Measurements from ENCODE around the gene KIAA0319L.
A peak's percentile ranks its signal among the peaks of the same experiment; 100 is the strongest.
"Not testable (repeated sequence)": the region's sequence is repeated elsewhere in the genome, so short reads cannot be mapped to it uniquely, and the experiment has no call there.

KIAA0319L gene

DNA sequence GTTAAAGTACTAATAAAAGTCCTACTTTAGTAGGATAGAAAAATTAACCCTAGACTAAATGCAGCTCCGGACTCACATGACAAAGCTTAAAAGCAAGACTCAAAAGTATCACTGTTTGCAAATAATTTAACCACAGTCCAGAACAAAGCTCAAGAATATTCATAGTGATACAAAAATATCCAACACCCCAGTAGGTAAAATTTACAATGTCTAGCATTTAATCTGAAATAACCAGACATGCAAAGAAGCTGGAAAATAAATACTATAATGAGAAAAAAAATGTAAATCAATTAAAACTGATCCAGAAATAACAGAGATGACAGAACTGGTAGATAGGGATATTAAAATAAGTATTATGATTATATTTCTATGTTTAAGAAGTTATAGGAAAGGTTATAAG lies 67.0 kb downstream of the KIAA0319L start:
- no peak for DNase-seq (ENCODE audit: low read depth in 2 of 2)

DNA sequence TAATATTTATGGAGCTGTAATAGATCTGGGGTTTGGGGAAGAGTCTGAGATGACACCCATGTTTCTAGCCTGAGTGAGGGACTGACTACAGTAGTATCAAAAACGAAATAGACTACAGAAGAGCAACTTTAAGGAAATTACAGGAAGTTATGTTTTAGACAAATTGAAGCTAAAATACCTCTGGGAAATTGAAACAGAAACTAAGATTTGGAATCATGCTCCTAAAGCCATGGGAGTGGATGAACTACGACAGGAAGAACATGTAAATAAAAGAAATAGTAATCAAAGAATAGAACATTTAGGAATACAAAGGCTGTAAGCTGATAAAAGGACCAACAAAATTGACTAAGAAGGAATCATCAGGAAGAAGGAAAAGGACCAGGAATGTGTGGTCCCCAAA lies 68.9 kb downstream of the KIAA0319L start:
- DNase-seq (ENCODE audit: low read depth in 2 of 2), result no peak

DNA sequence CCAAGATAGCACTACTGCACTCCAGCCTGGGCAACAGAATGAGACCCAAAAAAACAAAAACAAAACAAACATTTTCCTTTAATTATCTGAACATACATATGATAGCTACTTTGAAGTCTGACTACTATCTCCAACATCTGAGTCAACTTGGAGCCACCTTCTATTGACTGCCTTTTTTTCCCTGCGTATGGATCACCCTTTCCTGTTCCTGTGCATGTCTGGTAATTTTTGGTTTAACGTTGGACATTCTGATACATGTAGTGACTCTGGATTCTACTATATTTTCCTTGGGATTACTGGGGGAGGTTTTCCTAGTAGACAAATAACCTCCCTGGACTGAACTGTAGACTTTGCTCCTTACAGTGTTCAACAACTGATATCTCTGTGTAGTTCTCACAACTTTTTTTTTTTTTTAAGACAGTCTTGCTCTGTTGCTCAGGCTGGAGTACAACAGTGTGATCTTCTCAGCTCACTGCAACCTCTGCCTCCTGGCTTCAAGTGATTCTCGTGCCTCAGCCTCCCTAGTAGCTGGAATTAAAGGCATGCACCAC lies 70.3 kb downstream of the KIAA0319L start:
- no peak for DNase-seq (ENCODE audit: low read depth in 2 of 2)

GRCh38 chr1:35481229-35481628 lies 76.0 kb downstream of the KIAA0319L start:
- DNase-seq (ENCODE audit: low read depth in 2 of 2), result no peak

GRCh38 chr1:35477870-35478269 lies 79.3 kb downstream of the KIAA0319L start:
- no peak for DNase-seq (ENCODE audit: low read depth in 2 of 2)

DNA sequence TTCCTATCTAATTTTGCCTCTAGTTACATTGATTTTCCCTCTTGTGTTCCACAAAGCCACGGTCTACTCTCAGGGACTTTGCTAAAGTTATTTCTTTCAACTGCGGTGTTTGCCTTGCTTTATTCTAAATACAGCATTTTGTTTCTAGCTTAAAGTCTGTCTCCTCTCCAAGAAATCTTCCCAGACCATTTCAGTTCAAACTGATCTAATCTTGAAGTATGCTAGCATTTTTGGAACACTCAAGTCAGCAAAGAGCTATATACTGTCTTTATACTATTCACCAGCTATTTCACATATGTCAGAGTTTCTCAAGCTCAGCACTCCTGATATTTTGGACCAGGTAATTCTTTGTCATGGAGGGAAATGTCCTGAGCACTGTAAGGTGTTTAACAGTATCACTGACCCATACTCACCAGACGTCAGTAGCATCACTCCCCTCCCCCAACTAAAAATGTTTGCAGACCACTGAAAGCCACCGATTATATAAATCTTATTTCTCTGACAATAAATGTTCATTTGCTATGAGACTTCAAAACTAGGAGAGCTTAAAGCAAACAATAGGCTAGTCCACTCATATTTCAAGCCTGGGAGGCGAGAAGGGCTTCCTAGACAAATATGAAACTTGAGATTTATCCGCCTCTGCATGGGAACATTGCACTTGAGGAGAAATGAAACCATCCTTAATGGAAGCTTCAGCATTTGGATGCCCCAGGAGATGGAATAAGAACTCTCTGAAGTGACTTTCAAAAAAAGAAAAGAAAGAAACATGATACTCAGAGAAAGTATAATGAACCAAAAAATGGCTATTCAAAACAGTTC lies 81.1 kb downstream of the KIAA0319L start:
- DNase-seq (ENCODE audit: low read depth in 2 of 2), result no peak

- DNase-seq (ENCODE audit: low read depth in 2 of 2), result no peak
Observed at GRCh38 chr1:35475356-35475755, 81.8 kb downstream of the KIAA0319L start.

DNA sequence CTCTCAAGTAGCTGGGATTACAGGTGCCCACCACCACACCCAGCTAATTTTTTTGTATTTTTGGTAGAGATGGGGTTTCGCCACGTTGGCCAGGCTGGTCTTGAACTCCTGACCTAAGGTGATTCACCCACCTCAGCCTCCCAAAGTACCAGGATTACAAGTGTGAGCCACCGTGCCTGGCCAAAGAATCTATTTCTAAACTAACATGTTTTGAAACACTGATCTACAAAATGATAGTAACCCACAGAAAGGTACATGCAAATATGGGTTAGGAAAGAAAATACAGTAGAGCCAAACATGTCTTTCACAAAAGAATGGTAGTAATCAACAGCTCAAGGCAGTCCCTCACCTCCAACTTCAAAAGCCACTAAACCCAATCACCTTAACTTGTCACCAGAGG lies 84.0 kb downstream of the KIAA0319L start:
- DNase-seq (ENCODE audit: low read depth in 2 of 2), result not testable (repeated sequence)

DNA sequence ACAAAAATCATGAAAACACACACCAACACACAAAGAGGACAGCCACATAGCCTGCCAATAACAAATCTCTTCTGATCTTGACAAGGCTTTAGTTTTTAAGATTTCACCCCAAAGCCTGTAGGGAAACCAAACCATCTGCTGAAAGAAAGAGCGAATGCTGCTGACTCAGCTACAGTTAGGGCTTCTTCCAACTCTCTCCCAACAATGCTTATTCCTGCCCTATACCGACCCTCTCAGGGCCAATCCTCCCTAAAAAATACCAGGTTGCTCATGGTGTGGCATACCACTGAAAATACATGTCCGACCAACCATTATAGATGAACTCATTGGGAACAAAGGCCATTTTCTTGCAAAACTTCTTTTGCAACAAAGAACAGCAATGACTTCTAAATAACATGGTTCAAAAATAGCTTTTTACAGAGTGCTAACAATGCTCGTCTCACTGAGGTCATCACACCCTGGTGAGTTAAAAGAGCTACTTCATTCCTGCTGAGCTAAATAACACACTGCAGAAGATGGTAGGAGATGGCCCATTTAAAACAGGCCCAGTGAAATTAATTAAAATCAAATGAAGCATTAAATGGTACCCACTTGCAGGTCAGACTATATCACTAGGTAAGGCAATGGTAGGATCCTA lies 86.1 kb downstream of the KIAA0319L start:
- no peak for DNase-seq (ENCODE audit: low read depth in 2 of 2)

DNA sequence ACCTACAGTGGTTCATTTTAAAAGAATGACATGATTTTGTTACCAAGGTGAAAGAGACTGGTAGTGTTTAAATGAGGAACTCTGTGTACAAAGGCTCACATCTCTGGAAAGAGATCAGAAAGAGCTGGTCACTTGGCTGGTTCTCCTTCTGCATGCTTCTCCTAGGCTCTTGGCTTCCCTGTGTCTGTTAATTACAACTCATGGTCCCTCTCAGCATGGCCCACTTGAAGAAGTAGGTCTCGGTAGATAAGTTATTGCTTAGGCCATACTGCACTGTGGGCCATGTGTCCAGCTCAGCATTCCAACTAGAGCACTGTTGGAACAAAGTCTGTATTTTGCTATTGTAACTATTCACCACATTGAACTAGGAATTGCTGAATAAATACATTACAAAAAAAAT lies 91.1 kb downstream of the KIAA0319L start:
- no peak for DNase-seq (ENCODE audit: low read depth in 2 of 2)

DNA sequence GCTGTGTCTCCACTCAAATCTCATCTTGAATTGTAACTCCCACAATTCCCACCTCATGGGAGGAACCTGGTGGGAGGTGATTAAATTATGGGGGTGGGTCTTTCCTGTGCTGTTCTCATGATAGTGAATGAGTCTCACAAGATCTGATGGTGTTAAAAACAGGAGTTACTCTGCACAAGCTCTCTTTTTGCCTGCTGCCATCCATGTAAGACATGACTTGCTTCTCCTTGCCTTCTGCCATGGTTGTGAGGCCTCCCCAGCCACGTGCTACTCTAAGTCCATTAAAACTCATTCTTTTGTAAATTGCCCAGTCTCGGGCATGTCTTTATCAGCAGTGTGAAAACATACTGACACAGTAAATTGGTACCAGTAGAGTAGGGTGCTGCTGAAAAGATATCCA lies 93.5 kb downstream of the KIAA0319L start:
- not testable (repeated sequence) for DNase-seq (ENCODE audit: low read depth in 2 of 2)

DNA sequence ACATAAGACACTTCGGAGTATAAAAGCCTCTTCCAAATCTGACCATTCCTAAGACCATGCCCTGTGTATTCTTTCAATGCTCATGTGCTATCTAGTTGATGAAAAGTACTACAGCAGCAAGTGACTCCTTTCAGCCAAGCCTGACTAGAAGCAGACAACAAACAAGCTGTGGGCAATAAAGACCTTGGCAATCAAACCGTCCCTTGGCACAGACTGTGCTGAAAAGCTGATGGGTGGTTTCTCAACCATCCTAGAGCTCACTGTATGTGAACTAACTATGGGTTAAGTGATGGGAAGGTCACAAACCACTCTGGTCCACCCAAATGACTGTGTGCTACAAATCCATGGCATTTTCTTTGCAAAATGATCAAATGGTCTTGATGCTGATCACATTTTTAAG lies 94.0 kb downstream of the KIAA0319L start:
- no peak for DNase-seq (ENCODE audit: low read depth in 2 of 2)

DNA sequence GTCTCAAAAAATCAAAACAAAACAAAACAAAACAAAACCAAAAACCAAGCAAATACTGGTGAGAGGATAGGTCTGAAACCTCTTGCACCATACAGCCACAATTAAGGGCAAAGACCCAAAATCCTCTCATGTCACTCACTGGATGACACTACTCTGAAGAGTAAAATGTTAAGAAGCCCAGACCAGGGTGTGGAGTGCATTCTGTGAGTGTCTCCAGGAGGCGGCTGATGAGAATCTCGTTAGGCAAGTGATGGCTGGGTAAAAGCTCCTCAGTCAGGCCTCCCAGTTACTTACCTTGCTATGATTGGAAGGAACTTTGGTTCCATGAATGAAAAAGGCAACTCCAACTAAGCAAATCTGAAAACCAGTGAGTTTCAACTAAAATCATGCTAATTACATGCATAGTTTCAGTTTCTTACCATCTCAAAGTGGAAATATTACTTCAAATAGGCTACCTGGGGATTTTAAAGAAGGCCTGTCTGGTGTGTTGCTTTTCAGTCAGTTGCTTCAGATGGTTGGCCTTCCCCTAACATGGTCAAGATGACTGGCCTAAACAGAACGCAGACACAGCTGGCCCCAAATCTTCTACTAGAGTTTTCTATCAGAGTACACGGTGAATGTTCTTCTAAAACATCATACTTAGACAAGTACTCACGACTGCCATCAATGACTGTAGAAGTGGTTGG lies 95.1 kb downstream of the KIAA0319L start:
- no peak for DNase-seq (ENCODE audit: low read depth in 2 of 2)

GRCh38 chr1:35460796-35461195 lies 96.4 kb downstream of the KIAA0319L start:
- DNase-seq (ENCODE audit: low read depth in 2 of 2), result no peak

DNA sequence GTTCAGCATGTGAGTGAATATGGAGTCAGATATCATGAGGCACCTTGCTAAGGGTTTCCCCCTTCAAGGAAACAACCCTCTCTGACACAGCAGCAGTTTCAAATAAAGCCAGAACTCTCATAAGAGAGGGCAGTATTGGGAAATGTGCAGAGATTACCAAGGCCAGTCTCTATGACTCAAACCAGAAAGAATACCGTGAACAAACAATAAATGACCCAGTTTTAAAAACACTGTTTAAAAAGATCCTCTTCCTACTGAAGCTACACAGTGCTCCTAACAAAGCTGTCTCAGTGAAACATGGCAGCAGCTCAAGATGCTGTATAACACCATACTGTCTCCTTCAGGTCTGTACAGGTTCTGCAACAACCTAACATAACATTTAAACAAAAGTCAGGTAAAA lies 102.6 kb downstream of the KIAA0319L start:
- DNase-seq (ENCODE audit: low read depth in 2 of 2), result no peak

DNA sequence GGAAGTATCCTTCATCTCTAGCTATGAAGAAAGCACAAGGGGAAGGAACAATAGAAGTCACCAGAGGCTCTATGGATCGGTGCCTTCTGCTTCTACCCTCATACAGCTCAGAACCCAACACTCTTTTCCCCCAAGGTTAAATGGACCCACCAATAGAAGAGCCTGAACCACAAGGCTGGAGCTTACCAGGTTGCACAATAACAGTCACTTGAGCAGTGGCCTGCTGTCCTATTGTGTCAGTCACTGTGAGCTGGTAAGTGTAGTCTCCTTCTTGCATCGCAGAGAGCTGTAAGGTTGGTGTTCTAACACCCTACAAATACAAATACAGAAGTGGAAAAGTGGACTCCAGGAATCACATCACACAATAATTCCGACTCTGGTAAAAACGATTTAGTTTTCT lies 103.0 kb downstream of the KIAA0319L start:
- DNase-seq (ENCODE audit: low read depth in 2 of 2), result no peak

DNA sequence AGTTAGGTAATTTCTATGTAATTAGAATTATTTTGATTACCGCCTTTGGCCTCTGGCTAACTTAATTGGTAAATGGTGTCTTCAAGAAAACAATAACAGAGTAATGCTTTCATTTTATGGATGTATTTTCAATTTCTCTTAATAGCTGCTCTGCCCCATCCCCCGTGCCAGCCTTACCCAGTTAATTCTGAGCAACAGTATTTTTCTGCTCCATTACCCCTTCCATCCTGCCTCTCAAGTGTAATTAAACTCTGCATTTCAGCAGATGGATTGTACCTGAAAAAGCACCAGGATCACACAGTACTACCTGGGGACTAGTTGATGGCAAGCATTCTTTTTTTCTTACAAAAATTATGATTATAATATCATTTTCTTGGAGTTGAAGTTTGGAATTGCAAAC lies 104.2 kb downstream of the KIAA0319L start:
- no peak for DNase-seq (ENCODE audit: low read depth in 2 of 2)

DNA sequence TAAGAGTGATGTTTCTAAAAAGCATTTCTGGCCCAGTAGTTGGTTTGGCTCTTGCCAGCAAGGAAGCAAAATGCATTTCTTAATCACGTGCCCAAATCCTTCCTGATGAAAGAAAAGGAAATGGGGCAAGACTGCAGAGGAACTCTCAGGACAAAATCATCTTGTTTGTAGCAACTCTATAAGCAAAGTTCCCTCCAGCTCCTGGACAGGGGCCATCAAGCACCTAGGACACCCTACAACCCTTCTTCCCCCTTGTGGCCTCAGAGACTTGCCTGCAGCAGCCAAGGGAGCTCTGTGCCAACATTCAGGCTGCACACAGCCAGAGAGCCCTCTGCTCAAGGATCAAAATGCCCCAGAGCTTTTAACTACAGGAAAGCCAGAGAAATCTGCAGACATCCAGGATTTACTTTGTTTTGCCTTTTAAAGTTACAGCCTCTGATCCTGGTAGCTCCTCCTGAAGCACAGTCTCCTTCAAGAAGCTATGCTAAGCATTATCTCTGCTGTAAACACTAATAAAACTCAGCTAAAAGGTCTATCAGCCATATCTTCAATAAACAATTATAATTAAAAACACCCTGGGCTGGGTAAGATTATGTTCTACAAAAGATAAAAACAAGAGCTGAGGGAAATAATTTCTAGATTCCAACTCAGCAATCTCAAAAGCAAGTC lies 105.0 kb downstream of the KIAA0319L start:
- DNase-seq (ENCODE audit: low read depth in 2 of 2), result no peak

DNA sequence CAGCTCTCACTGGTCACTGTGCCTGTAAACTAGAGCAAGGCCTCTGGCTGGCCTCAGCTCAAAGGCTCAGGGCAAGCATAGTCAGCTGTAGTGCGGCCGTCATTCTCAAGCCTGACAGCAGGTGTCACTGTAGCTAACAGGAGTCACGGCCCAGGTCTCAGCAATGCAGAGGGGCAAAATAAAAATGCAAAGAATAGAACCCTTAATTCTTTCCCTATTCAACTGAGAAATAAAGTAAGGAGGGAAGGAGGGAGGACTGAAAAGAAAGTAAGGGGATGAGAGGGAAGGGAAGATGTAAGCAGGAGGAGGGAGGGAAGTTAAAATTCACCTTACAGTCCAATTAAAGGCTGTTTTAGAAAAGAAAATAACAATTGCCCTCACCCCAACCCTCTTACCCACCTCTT lies 106.1 kb downstream of the KIAA0319L start:
- DNase-seq (ENCODE audit: low read depth in 2 of 2), result peak; percentile 59 to 66

- DNase-seq (ENCODE audit: low read depth in 2 of 2), result no peak
Observed at GRCh38 chr1:35449334-35450008, 107.7 kb downstream of the KIAA0319L start.

DNA sequence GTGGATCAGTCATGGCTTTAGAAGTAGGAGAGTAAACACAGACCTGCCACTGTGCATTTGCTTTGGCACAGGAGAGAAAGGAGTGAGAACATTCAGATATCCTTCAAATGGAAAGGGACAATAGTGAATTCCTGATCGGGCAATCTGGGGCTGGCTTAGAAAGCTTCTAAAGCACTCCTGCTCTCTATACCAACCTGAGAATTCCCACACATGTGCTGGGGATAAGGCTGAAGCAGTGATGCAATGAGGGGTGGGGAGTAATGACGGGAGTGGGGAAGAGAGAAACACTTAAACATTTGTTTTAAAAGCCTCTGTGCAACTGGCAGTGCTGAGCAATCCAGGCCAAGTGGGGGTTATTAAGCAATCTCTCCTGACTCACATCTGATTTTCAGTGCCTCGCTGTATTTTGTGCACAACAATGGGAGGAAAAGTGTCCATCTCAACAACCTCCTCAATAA lies 108.8 kb downstream of the KIAA0319L start:
- DNase-seq (ENCODE audit: low read depth in 2 of 2), result no peak

Data from stimulated activated CD8-positive, alpha-beta memory T cell treated with anti-CD3 and anti-CD28 coated beads, Interleukin-7, amount 100 ng/mL, for 4 hours (primary cell).